Cardiac muscle cell (in vitro differentiated cells and primary cell): ENCODE measurements around the gene CFAP58. TPM values are rescaled to one million over a fixed set of nuclear protein-coding genes. Genes with fewer than 3 reads are reported as not detected.
A peak's percentile ranks its signal among the peaks of the same experiment; 100 is the strongest.

Experiments
- DNase-seq, 2 donors: peaks; one replicate each; pipeline versions ENCODE4 v3.0.0 to v3.0.0-alpha.2; 2010 to 2017; ENCODE audit warnings: low read depth in 1 of 2, low spot score in 1 of 2
- H3K27ac ChIP-seq: fragments of 200-600 bp; sonication (generic); 2 replicates; pipeline ENCODE4 v1.5.1; 2016
- H3K27me3 ChIP-seq: fragments of 200-600 bp; sonication (generic); 2 replicates; pipeline ENCODE4 v1.6.0; 2016; ENCODE audit warnings: control low read depth
- H3K36me3 ChIP-seq: fragments of 200-600 bp; sonication (generic); 2 replicates; pipeline ENCODE4 v1.5.1; 2016; ENCODE audit warnings: control low read depth
- H3K4me1 ChIP-seq: fragments of 200-600 bp; sonication (generic); 2 replicates; pipeline ENCODE4 v1.8.1; 2017; ENCODE audit warnings: low read depth, mild to moderate bottlenecking, mixed run types
- H3K4me3 ChIP-seq: fragments of 200-600 bp; sonication (generic); 2 replicates; pipeline ENCODE4 v1.5.1; 2016; ENCODE audit warnings: mild to moderate bottlenecking
- H3K9me3 ChIP-seq: fragments of 200-600 bp; sonication (generic); 2 replicates; pipeline ENCODE4 v1.5.1; 2017; ENCODE audit warnings: low read depth, mild to moderate bottlenecking, control low read depth
- CTCF ChIP-seq: IDR thresholded peaks from 2 replicates; pipeline ENCODE4 v1.5.1; 2012; ENCODE audit warnings: low read depth, mild to moderate bottlenecking, low read length
- polyA plus RNA-seq: library from polyadenylated mRNA; unstranded; fragments of >200 nt; fragmentation: Nextera tagmentation; extraction: Ambion mirVana; gene quantifications from 2 replicates; pipeline ENCODE4 v1.2.1, GENCODE V29; 2016
- total RNA-seq: library from RNA; depleted of rRNA; stranded (reverse); fragments of >200 nt; gene quantifications from 2 replicates; pipeline ENCODE4 v1.2.3, GENCODE V29; 2016

CFAP58 gene
- total RNA-seq (0.99 and 1.9 TPM in 2 replicates), polyA plus RNA-seq (1.1 and 1.4 TPM in 2 replicates)

- DNase-seq: peak; percentile 93 to 95
- Histone ChIP-seq H3K36me3 (no peaks in the 10 kb centered on the region), H3K9me3 (no peaks in the 10 kb centered on the region), H3K27ac (no peak within 1 kb of the TSS), H3K27me3 (no peaks in the 10 kb centered on the region), H3K4me3 (peak within 1 kb of the TSS; percentile 27), H3K4me1 (no peaks in the 10 kb centered on the region)
- peak; percentile 70 for TF ChIP-seq CTCF
These were observed at the start of gene CFAP58 for GRCh38 chr10:104353325-104354048. CFAP58 (plus strand) TSS chr10:104353833; CDS start chr10:104353898, 65 bp downstream.

- Histone ChIP-seq H3K9me3 (no peaks in the 10 kb centered on the region), H3K27ac (no peak overlapping the region), H3K4me1 (peaks cover 8% of the 10 kb centered on the region), H3K27me3 (no peaks in the 10 kb centered on the region), H3K4me3 (no peak overlapping the region), H3K36me3 (no peaks in the 10 kb centered on the region)
- no peak for TF ChIP-seq CTCF
- DNase-seq: no peak
These were observed 49.3 kb upstream of the CFAP58 start for GRCh38 chr10:104304356-104304745.

GRCh38 chr10:104304927-104305326 lies 48.7 kb upstream of the CFAP58 start:
- Histone ChIP-seq H3K9me3 (no peaks in the 10 kb centered on the region), H3K27ac (peak overlapping the region; percentile 22), H3K4me1 (peaks cover 8% of the 10 kb centered on the region), H3K36me3 (no peaks in the 10 kb centered on the region), H3K4me3 (no peak overlapping the region), H3K27me3 (no peaks in the 10 kb centered on the region)
- no peak for TF ChIP-seq CTCF
- peak in 1 of 2 donors; percentile 40 for DNase-seq

GRCh38 chr10:104306897-104307296 lies 46.7 kb upstream of the CFAP58 start:
- peaks cover 17% of the 10 kb centered on the region for H3K4me1 ChIP-seq
- H3K27ac ChIP-seq: no peak overlapping the region
- no peaks in the 10 kb centered on the region for H3K9me3 ChIP-seq
- H3K4me3 ChIP-seq: no peak overlapping the region
- TF ChIP-seq CTCF: no peak
- H3K27me3 ChIP-seq: no peaks in the 10 kb centered on the region
- no peaks in the 10 kb centered on the region for H3K36me3 ChIP-seq
- DNase-seq: no peak

- TF ChIP-seq CTCF: no peak
- Histone ChIP-seq H3K4me1 (peaks cover 17% of the 10 kb centered on the region), H3K27me3 (no peaks in the 10 kb centered on the region), H3K36me3 (no peaks in the 10 kb centered on the region), H3K4me3 (no peak overlapping the region), H3K27ac (peak overlapping the region; percentile 29), H3K9me3 (no peaks in the 10 kb centered on the region)
- DNase-seq: no peak
These were observed 45.8 kb upstream of the CFAP58 start for GRCh38 chr10:104307576-104308438.
